ENCODE results near the gene PPP1R3E.
"Not testable (repeated sequence)": the region's sequence is repeated elsewhere in the genome, so short reads cannot be mapped to it uniquely, and the experiment has no call there.

Gene PPP1R3E

GRCh38 chr14:23285530-23286019 is 17.1 kb downstream of the PPP1R3E start:
- DNase-seq (ENCODE audit: insufficient read length, low spot score) (no peak), FAIRE-seq (no peak)
- no peak for TF ChIP-seq CTCF (IDR thresholded peaks at IDR 0.05; ENCODE audit: insufficient read depth, missing control alignments)

GRCh38 chr14:23284654-23285529 is 17.8 kb downstream of the PPP1R3E start:
- no peak for FAIRE-seq
- DNase-seq (ENCODE audit: insufficient read length, low spot score): no peak
- no peak for TF ChIP-seq CTCF (IDR thresholded peaks at IDR 0.05; ENCODE audit: insufficient read depth, missing control alignments)

DNA sequence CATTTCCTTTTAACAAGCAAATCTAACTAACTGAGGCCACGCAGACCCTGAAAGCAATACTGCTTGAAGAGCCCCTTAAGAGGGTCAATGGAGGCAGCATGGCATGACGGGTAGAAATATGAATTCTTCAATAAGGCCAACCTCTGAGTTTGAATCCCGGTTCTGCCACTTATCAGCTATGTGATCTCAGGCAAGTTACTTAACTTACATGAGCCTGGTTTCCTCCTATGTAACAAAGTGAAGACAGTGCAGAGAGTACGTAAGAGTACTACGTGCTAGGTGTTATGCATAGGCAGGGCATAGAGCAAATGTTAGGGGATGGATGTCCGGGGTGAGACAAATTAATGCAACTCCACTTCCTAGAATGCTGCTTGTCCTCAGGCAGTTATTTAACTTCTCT is 21.4 kb downstream of the PPP1R3E start:
- no peak for TF ChIP-seq CTCF (IDR thresholded peaks at IDR 0.05; ENCODE audit: insufficient read depth, missing control alignments)
- FAIRE-seq (no peak), DNase-seq (ENCODE audit: insufficient read length, low spot score) (no peak)

DNA sequence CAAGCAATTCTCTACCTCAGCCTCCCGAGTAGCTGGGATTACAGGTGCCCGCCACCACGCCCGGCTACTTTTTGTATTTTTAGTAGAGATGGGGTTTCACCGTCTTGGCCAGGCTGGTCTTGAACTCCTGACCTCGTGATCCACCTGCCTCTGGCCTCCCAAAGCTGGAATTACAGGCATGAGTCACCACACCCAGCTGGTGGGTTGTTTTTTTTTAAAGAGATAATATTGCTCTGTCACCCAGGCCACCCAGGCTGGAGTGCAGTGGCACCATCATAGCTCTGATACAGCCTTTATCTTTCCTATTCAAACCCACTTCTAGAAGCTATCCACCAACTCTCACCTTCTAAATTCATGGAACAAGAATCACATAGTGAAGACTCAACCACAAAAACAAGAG is 24.7 kb downstream of the PPP1R3E start:
- not testable (repeated sequence) for FAIRE-seq; DNase-seq (ENCODE audit: insufficient read length, low spot score)

DNA sequence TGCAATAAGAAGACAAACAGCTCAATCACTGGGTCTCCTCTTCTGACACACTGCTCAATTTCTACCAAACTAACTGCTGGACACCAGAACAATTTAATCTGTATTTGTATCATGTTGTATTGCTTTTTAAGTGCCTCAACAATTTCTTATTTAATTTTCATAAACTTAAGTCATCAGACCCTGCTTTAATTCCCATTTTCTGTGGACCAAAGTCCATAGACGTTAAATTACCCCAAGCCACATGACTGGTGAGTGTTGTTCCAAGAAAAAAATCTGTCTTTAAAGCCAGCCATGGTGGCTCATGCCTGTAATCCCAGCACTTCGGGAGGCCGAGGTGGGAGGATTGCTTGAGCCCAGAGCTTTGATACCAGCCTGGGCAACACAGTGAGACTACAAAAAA is 25.5 kb downstream of the PPP1R3E start:
- FAIRE-seq (no peak), DNase-seq (ENCODE audit: insufficient read length, low spot score) (no peak)
- TF ChIP-seq CTCF (IDR thresholded peaks at IDR 0.05; ENCODE audit: insufficient read depth, missing control alignments): no peak

DNA sequence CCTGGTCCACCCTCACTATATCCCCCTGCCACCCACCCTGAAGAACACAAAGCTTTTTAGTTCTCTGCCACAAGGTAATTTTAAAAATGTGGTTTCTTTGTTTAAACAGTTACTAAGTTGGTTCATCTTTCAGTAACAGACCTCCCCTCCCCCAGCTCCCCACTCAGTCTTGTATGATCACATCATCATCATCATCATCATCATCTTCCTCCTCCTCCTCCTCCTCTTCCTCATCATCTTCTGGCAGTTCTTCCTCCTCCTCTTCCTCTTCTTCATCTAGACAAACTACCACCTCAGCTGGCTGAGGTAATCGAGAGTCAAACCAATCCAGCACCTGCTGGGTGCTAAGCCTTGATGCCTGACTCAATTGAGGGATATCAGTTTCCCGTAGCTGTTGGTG is 27.2 kb downstream of the PPP1R3E start:
- no peak for TF ChIP-seq CTCF (IDR thresholded peaks at IDR 0.05; ENCODE audit: insufficient read depth, missing control alignments)
- no peak for FAIRE-seq
- DNase-seq (ENCODE audit: insufficient read length, low spot score): no peak

DNA sequence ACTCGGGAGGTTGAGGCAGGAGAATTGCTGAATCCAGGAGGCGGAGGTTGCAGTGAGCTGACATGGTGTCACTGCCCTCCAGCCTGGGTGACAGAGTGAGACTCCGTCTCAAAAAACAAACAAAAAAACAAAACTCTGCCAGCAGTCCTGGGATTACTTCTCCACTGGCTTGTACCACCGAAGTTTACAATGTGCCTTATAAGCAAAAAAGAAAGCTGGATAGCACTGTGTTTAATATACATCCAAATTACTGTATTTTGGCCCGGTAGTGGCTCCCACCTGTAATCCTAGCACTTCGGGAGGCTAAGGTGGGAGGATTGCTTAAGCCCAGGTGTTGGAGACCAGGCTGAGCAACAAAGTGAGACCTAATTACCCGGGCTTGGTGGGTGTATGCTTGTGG is 33.5 kb downstream of the PPP1R3E start:
- FAIRE-seq (no peak), DNase-seq (ENCODE audit: insufficient read length, low spot score) (no peak)

DNA sequence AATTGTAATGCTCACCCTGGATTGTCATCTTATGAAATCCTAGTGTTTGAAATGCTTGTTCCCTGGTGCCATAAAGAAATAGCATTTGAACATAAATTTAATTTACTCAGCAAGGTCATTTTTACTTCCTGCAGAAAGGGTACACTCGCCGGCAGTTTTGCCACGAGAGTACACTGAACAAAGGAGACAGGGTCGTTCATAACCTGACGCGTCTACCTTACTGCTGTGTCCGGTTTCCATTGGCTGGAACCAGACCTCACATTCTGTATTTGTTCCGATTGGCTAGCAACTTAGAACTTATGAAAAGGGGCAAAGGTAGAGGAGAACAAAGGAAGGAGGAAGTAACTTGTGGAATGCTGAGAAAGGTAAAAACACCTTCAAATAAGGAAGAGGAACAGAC is 41.8 kb downstream of the PPP1R3E start:
- FAIRE-seq; DNase-seq (ENCODE audit: insufficient read length, low spot score): not testable (repeated sequence)

More for the DNA sequence above, 33.5 kb downstream of the PPP1R3E start:
- TF ChIP-seq CTCF (IDR thresholded peaks at IDR 0.05; ENCODE audit: insufficient read depth, missing control alignments): no peak

Data from D721Med (cell line).